Measurements from ENCODE around the gene RERE.

RERE gene

DNA sequence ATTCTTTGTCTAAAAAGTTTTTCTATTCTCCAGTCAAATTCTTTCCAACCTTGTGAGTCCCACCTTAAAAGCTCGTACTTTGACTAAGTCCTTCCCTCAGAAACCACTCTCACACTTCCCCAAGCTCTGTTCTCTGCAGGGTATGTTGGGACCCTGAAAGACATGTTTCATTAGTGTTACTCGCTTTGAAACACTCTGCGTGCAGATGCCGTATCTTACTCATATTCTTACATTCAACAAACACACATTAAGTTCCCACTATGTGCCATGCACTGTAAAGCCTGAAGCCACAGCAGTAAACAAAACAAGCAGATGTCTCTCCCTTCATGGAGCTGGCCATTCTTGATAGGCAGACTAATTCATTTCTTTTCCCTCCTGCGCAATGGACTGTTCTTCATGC, 229.7 kb downstream of the RERE start:
- no peak for DNase-seq (ENCODE audit: low read depth, low spot score)
- TF ChIP-seq EZH2 (IDR thresholded peaks at IDR 0.05), result no peak
- no peak for TF ChIP-seq FOXP2 (optimal IDR thresholded peaks at IDR 0.05; ENCODE audit: control extremely low read depth, extremely low read length, insufficient read depth)
- TF ChIP-seq POLR2AphosphoS5 (IDR thresholded peaks at IDR 0.05; ENCODE audit: borderline replicate concordance, low read depth, low read length), result no peak
- Histone ChIP-seq H3K36me3 (ENCODE audit: insufficient read depth, low read length) (0 out of 2 replicates have a peak, but pooled peaks cover 3% of the 10 kb centered on the region), H3K4me3 (no peak overlapping the region), H3K9me3 (ENCODE audit: low read depth, low read length) (no peaks in the 10 kb centered on the region), H3K9ac (ENCODE audit: insufficient read length) (no peak overlapping the region), H3K27ac (no peak overlapping the region)

DNA sequence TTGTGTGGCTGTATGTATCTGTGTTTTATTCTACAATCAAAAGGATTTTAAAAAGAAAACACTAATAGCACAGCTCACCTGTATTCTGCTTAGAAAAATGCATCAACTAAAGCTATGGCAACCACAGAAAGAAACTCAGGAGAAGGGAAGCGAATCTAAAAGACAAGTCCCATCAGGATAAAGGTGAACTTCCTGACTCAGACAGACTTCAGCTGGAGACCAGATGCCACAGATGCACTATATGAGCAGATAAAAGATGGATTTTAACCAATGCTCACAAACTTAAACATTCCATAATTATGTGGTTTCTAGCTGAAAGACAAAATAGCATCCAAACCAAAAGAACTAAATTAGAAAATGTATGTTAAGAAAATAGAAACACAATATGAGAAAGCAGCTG, 231.0 kb downstream of the RERE start:
- Histone ChIP-seq H3K36me3 (ENCODE audit: insufficient read depth, low read length) (0 out of 2 replicates have a peak, but pooled peaks cover 3% of the 10 kb centered on the region), H3K9me3 (ENCODE audit: low read depth, low read length) (no peaks in the 10 kb centered on the region), H3K4me3 (no peak overlapping the region), H3K9ac (ENCODE audit: insufficient read length) (no peak overlapping the region), H3K27ac (0 out of 2 replicates have a peak overlapping the region, but pooled peaks have one; percentile 30)
- no peak for DNase-seq (ENCODE audit: low read depth, low spot score)
- TF ChIP-seq EZH2 (IDR thresholded peaks at IDR 0.05), result no peak
- TF ChIP-seq FOXP2 (optimal IDR thresholded peaks at IDR 0.05; ENCODE audit: control extremely low read depth, extremely low read length, insufficient read depth), result no peak
- TF ChIP-seq POLR2AphosphoS5 (IDR thresholded peaks at IDR 0.05; ENCODE audit: borderline replicate concordance, low read depth, low read length), result no peak

DNA sequence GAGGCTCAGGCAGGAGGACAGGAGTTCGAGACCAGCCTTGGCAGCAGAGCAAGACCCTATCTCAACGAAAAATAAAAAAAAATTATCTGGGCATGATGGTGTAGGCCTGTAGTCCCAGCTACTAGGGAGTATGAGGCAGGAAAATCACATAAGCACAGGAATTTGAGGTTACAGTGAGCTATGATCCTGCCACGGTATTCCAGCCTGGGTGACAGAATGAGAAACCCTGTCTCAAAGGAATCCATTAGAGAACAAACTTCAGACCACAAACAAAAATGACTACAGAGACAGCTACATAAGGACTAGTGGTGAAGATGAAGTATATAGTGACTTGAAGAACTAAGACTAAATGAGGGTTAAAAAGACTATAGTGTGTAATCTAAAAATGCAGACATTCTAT, 233.1 kb downstream of the RERE start:
- no peaks in the 10 kb centered on the region for H3K36me3 ChIP-seq (ENCODE audit: insufficient read depth, low read length)
- H3K27ac ChIP-seq, result no peak overlapping the region

DNA sequence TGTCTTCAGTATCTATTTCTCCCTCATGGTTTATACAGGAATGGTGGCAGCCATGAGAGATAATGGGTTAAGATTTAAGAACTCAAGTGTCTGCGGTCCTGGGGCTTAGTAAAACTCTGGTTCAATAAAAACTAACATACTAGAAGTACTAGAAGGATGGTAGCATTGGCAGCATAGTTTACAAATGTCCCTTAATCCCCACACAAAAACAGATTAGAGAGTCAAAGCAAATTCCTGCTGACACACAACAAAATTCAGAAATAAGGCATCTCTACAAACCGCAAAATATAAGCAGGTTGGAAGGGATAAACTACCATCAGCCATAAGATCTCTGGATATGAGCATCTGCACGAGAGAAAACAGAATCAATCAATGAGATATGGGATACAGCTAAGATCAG, 234.4 kb downstream of the RERE start:
- no peak for DNase-seq (ENCODE audit: low read depth, low spot score)
- no peak overlapping the region for H3K9ac ChIP-seq (ENCODE audit: insufficient read length)
- no peak overlapping the region for H3K27ac ChIP-seq
- TF ChIP-seq POLR2AphosphoS5 (IDR thresholded peaks at IDR 0.05; ENCODE audit: borderline replicate concordance, low read depth, low read length), result no peak
- H3K9me3 ChIP-seq (ENCODE audit: low read depth, low read length), result no peaks in the 10 kb centered on the region
- no peaks in the 10 kb centered on the region for H3K36me3 ChIP-seq (ENCODE audit: insufficient read depth, low read length)
- no peak overlapping the region for H3K4me3 ChIP-seq

More for the DNA sequence above, 233.1 kb downstream of the RERE start:
- no peak overlapping the region for H3K9ac ChIP-seq (ENCODE audit: insufficient read length)
- H3K4me3 ChIP-seq, result no peak overlapping the region
- H3K9me3 ChIP-seq (ENCODE audit: low read depth, low read length), result no peaks in the 10 kb centered on the region
- no peak for DNase-seq (ENCODE audit: low read depth, low spot score)
- no peak for TF ChIP-seq FOXP2 (optimal IDR thresholded peaks at IDR 0.05; ENCODE audit: control extremely low read depth, extremely low read length, insufficient read depth)
- TF ChIP-seq POLR2AphosphoS5 (IDR thresholded peaks at IDR 0.05; ENCODE audit: borderline replicate concordance, low read depth, low read length), result no peak

DNA sequence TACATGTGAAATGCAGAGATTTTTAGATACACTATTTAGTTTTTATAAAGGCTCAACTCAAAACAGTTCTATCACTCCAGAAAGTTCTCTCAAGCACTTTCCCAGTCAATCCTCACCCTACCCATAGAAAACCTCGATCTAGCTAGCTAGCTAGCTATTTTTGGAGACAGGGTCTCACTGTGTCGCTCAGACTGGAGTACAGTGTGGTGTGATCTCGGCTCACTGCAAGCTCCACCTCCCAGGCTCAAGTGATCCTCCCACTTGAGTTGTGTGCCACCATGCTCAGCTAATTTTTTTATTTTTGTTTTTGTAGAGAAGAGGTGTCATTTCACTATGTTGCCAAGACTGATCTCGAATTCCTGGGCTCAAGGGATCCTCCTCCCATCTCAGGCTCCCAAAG, 236.9 kb downstream of the RERE start:
- Histone ChIP-seq H3K9me3 (ENCODE audit: low read depth, low read length) (no peaks in the 10 kb centered on the region), H3K9ac (ENCODE audit: insufficient read length) (no peak overlapping the region), H3K27ac (0 out of 2 replicates have a peak overlapping the region, but pooled peaks have one; percentile 13), H3K4me3 (no peak overlapping the region), H3K36me3 (ENCODE audit: insufficient read depth, low read length) (no peaks in the 10 kb centered on the region)
- no peak for DNase-seq (ENCODE audit: low read depth, low spot score)
- TF ChIP-seq EZH2 (IDR thresholded peaks at IDR 0.05) (no peak), FOXP2 (optimal IDR thresholded peaks at IDR 0.05; ENCODE audit: control extremely low read depth, extremely low read length, insufficient read depth) (no peak), POLR2AphosphoS5 (IDR thresholded peaks at IDR 0.05; ENCODE audit: borderline replicate concordance, low read depth, low read length) (no peak)

DNA sequence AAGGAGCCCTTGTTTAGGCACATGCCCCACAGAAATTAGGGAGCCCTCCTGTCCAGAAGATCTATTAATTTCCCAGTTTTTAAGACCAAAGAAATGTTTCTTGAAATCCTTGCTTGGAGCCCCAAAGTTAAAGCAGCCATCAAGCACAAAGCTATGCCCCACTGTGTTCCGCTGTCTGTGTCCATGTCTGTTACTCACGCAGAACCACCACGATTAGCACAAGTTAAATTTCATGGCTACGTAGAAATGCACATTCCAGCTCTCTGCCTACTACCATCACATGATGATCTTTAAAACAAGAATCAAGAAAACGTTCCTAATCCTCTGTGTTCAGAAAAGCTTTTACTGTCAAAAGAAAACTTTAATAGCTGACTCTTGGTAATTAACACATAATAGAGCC, 238.5 kb downstream of the RERE start:
- Histone ChIP-seq H3K9me3 (ENCODE audit: low read depth, low read length) (no peaks in the 10 kb centered on the region), H3K27ac (0 out of 2 replicates have a peak overlapping the region, but pooled peaks have one; percentile 38), H3K9ac (ENCODE audit: insufficient read length) (no peak overlapping the region), H3K4me3 (no peak overlapping the region), H3K36me3 (ENCODE audit: insufficient read depth, low read length) (no peaks in the 10 kb centered on the region)
- TF ChIP-seq EZH2 (IDR thresholded peaks at IDR 0.05) (no peak), POLR2AphosphoS5 (IDR thresholded peaks at IDR 0.05; ENCODE audit: borderline replicate concordance, low read depth, low read length) (no peak), FOXP2 (optimal IDR thresholded peaks at IDR 0.05; ENCODE audit: control extremely low read depth, extremely low read length, insufficient read depth) (no peak)
- DNase-seq (ENCODE audit: low read depth, low spot score), result no peak

DNA sequence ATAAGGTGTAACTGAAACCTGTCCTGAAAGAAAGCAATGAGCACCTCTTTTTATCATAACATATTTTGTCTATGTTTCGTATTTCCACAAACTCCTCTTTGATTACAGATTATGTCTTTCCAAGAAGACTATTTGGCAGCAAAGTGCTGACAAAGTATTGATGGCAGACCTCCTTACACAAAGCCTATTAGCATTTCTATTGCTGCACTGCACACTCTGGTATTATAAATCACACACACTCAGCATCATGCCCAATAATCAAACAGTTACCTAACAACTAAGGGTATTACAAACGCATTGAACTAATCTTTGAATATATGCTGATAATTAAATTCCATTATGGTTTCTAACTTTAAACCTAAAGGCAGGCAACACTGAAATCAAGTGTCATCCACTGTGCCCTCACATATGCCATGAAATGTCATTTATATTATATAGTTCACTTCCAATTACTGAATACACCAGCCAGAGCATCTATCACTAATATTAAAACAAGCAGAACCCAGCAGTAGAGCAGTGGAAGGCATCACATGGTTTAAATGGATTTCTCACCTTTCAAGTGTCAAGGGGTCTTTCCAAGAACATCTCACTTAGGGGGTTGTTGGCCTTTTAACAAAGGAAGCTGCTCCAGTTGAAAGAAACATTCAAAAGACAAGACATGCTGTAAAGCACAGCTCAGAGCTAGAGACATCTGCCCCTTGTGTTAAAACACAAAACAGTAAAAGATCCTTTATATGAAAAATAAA, 239.1 kb downstream of the RERE start:
- TF ChIP-seq POLR2AphosphoS5 (IDR thresholded peaks at IDR 0.05; ENCODE audit: borderline replicate concordance, low read depth, low read length) (no peak), FOXP2 (optimal IDR thresholded peaks at IDR 0.05; ENCODE audit: control extremely low read depth, extremely low read length, insufficient read depth) (no peak), EZH2 (IDR thresholded peaks at IDR 0.05) (no peak)
- H3K9me3 ChIP-seq (ENCODE audit: low read depth, low read length), result no peaks in the 10 kb centered on the region
- H3K4me3 ChIP-seq, result no peak overlapping the region
- no peak for DNase-seq (ENCODE audit: low read depth, low spot score)
- no peak overlapping the region for H3K9ac ChIP-seq (ENCODE audit: insufficient read length)
- no peaks in the 10 kb centered on the region for H3K36me3 ChIP-seq (ENCODE audit: insufficient read depth, low read length)
- peak overlapping the region; percentile 38 for H3K27ac ChIP-seq

DNA sequence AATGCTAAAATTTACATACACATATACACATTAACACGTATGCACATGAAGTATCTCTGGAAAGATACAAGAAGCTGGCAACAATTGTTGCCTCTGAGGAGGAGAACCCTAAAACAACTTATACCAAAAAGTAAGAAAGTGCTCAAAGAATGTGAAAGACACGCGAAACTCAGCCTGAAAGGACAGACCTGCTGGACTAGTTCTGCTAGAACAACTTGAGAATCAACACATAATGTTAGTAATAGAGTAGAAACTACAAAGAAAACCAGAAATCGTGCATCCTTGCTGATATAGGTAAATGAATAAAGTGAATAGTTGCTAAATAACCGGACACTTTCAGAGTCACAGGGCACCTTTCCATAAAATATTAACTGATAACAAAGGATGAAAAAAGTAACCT, 242.5 kb downstream of the RERE start:
- no peaks in the 10 kb centered on the region for H3K36me3 ChIP-seq (ENCODE audit: insufficient read depth, low read length)
- no peak overlapping the region for H3K9ac ChIP-seq (ENCODE audit: insufficient read length)
- H3K9me3 ChIP-seq (ENCODE audit: low read depth, low read length), result no peaks in the 10 kb centered on the region
- H3K4me3 ChIP-seq, result no peak overlapping the region
- DNase-seq (ENCODE audit: low read depth, low spot score), result no peak
- TF ChIP-seq FOXP2 (optimal IDR thresholded peaks at IDR 0.05; ENCODE audit: control extremely low read depth, extremely low read length, insufficient read depth) (no peak), POLR2AphosphoS5 (IDR thresholded peaks at IDR 0.05; ENCODE audit: borderline replicate concordance, low read depth, low read length) (no peak), EZH2 (IDR thresholded peaks at IDR 0.05) (no peak)
- no peak overlapping the region for H3K27ac ChIP-seq

DNA sequence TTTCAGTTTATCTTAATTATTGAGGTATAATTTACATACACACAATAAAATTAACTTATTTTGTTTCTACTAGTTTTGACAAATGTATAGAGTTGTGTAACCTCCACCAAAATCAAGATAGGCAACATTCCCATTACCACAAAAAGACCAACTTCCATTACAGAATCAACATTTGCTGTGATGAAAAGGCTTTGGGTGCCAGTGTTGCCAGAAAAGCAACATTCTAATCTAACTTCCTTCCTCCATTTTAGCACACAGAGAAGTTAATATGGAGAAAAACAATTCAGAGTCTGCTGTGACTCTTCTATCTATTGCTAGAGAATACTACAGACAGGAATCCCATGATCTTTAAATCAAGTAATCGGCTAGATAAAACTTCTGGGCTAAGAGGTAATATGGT, 245.3 kb downstream of the RERE start:
- Histone ChIP-seq H3K9me3 (ENCODE audit: low read depth, low read length) (no peaks in the 10 kb centered on the region), H3K9ac (ENCODE audit: insufficient read length) (peak overlapping the region; percentile 73), H3K4me3 (peak overlapping the region; percentile 61), H3K27ac (peak overlapping the region; percentile 95), H3K36me3 (ENCODE audit: insufficient read depth, low read length) (no peaks in the 10 kb centered on the region)
- DNase-seq (ENCODE audit: low read depth, low spot score), result no peak
- TF ChIP-seq FOXP2 (optimal IDR thresholded peaks at IDR 0.05; ENCODE audit: control extremely low read depth, extremely low read length, insufficient read depth) (no peak), EZH2 (IDR thresholded peaks at IDR 0.05) (no peak)

Measured in SK-N-MC (cell line).